Measurements from ENCODE around the gene GLRX. TPM values are rescaled to one million over a fixed set of nuclear protein-coding genes. Genes with fewer than 3 reads are reported as not detected.

GLRX gene
- total RNA-seq, 1 donor from 2014 or later = 18.3 TPM

DNA sequence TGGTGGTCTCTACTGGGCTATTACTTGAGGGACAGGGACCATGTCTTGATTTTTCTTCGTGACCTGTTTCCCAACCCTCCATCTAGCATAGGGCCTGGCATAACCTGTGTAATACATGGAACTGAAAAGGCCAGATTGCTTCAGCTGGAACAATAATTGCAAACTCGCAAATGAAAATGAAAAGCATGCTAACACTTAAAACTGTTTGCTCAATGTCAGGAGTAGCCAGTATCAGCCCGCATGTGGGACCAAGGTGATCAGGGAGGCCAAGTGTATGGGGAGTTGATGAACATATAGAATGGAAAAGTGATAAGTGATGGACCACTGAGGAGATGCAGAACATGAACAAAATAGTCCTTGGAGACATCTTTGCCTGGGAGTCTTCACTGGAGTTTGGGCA lies 25.2 kb downstream of the GLRX start:
- H3K4me3 Mint-ChIP-seq (ENCODE audit: unreplicated experiment) = no peak overlapping the region
- no peak for TF ChIP-seq CTCF (IDR thresholded peaks at IDR 0.05)
- H3K9me3 Mint-ChIP-seq (ENCODE audit: low read depth) = no peaks in the 10 kb centered on the region
- H3K4me1 Mint-ChIP-seq (ENCODE audit: low read depth) = peaks cover 6% of the 10 kb centered on the region
- no peak overlapping the region for H3K27ac Mint-ChIP-seq (ENCODE audit: unreplicated experiment)
- DNase-seq (ENCODE audit: low spot score) = no peak
- no peaks in the 10 kb centered on the region for H3K27me3 Mint-ChIP-seq (ENCODE audit: low read depth)
- H3K36me3 Mint-ChIP-seq (ENCODE audit: low read depth) = peaks cover 10% of the 10 kb centered on the region

DNA sequence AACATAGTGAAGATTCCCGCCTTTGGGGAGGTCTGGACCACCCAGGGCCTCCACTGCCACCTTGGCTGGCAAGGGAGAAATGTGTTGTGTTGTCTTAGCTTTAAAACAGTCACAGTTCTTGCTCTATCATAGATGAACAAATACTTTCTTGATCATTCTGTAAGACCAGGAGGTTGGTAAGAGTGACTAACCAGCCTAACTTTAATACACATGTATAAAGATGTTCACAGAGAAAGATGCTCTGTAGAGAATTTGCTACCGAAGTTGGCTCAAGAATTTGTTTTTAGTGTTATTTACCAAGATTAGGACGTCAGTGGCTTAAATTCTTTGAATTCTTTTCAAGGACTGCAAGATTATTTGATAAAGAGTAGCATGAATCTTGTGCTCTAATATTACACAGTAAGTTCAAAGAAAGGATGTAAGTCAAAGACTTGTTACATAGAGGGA lies 28.4 kb downstream of the GLRX start:
- TF ChIP-seq CTCF (IDR thresholded peaks at IDR 0.05) = no peak
- H3K4me3 Mint-ChIP-seq (ENCODE audit: unreplicated experiment) = no peak overlapping the region
- H3K4me1 Mint-ChIP-seq (ENCODE audit: low read depth) = no peaks in the 10 kb centered on the region
- H3K36me3 Mint-ChIP-seq (ENCODE audit: low read depth) = peaks cover 12% of the 10 kb centered on the region
- no peaks in the 10 kb centered on the region for H3K9me3 Mint-ChIP-seq (ENCODE audit: low read depth)
- no peaks in the 10 kb centered on the region for H3K27me3 Mint-ChIP-seq (ENCODE audit: low read depth)
- H3K27ac Mint-ChIP-seq (ENCODE audit: unreplicated experiment) = no peak overlapping the region
- DNase-seq (ENCODE audit: low spot score) = no peak

GRCh38 chr5:95791751-95792150 lies 30.8 kb downstream of the GLRX start:
- no peak overlapping the region for H3K4me3 Mint-ChIP-seq (ENCODE audit: unreplicated experiment)
- no peaks in the 10 kb centered on the region for H3K27me3 Mint-ChIP-seq (ENCODE audit: low read depth)
- H3K9me3 Mint-ChIP-seq (ENCODE audit: low read depth) = no peaks in the 10 kb centered on the region
- peaks cover 3% of the 10 kb centered on the region for H3K4me1 Mint-ChIP-seq (ENCODE audit: low read depth)
- H3K27ac Mint-ChIP-seq (ENCODE audit: unreplicated experiment) = no peak overlapping the region
- no peak for DNase-seq (ENCODE audit: low spot score)
- no peak for TF ChIP-seq CTCF (IDR thresholded peaks at IDR 0.05)
- peaks cover 19% of the 10 kb centered on the region for H3K36me3 Mint-ChIP-seq (ENCODE audit: low read depth)

DNA sequence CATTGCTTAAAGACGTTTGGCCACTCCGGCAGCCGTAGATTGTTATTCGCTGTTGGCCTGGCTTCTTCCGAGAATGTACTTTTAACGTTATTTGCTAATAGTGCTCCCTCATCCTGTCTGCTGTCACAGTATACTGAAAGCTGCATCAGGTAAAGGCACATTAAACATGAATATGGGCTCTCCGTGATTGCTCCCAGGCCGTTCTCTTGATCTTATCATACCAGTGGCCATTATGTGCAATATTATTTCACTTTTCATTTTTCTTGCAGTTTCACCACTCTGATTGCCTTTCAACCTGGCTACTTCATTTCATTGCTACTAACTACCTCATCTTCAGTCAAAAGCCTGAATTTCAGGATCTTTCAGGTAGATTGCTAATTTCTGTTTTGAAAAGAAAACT lies 34.0 kb downstream of the GLRX start:
- TF ChIP-seq CTCF (IDR thresholded peaks at IDR 0.05) = no peak

GRCh38 chr5:95786821-95787418 lies 35.6 kb downstream of the GLRX start:
- no peak for TF ChIP-seq CTCF (IDR thresholded peaks at IDR 0.05)
- H3K36me3 Mint-ChIP-seq (ENCODE audit: low read depth) = peaks cover 27% of the 10 kb centered on the region
- H3K4me3 Mint-ChIP-seq (ENCODE audit: unreplicated experiment) = no peak overlapping the region
- H3K27ac Mint-ChIP-seq (ENCODE audit: unreplicated experiment) = no peak overlapping the region
- no peaks in the 10 kb centered on the region for H3K9me3 Mint-ChIP-seq (ENCODE audit: low read depth)
- H3K27me3 Mint-ChIP-seq (ENCODE audit: low read depth) = no peaks in the 10 kb centered on the region
- no peak for DNase-seq (ENCODE audit: low spot score)
- H3K4me1 Mint-ChIP-seq (ENCODE audit: low read depth) = peaks cover 15% of the 10 kb centered on the region

More for the DNA sequence above, 34.0 kb downstream of the GLRX start:
- DNase-seq (ENCODE audit: low spot score) = no peak
- peaks cover 28% of the 10 kb centered on the region for H3K36me3 Mint-ChIP-seq (ENCODE audit: low read depth)
- H3K27ac Mint-ChIP-seq (ENCODE audit: unreplicated experiment) = no peak overlapping the region
- H3K9me3 Mint-ChIP-seq (ENCODE audit: low read depth) = no peaks in the 10 kb centered on the region
- peaks cover 15% of the 10 kb centered on the region for H3K4me1 Mint-ChIP-seq (ENCODE audit: low read depth)
- H3K27me3 Mint-ChIP-seq (ENCODE audit: low read depth) = no peaks in the 10 kb centered on the region
- H3K4me3 Mint-ChIP-seq (ENCODE audit: unreplicated experiment) = no peak overlapping the region

Measured in chondrocyte (in vitro differentiated cells).